Natural killer cell (primary cell): Measurements from ENCODE around the gene SLX4. TPM values are rescaled to one million over a fixed set of nuclear protein-coding genes. Genes with fewer than 3 reads are reported as not detected.
A peak's percentile ranks its signal among the peaks of the same experiment; 100 is the strongest.
"Not testable (repeated sequence)": the region's sequence is repeated elsewhere in the genome, so short reads cannot be mapped to it uniquely, and the experiment has no call there.

Experiments used
- ATAC-seq, 3 donors: fragments of 150-1000 bp in 2 of 3; fragments of 200-7000 bp in 1 of 3; cut with Tn5 transposase; 1 replicate in 1 of 3; 2 replicates in 2 of 3; pipeline ENCODE4 v1.10.0; 2021; ENCODE audit warnings: mild to moderate bottlenecking in 2 of 3, moderate library complexity in 2 of 3
- DNase-seq, 2 donors: peaks; one replicate each; pipeline versions ENCODE4 v3.0.0 to v3.0.0-alpha.2; 2013 to 2021; ENCODE audit warnings: mixed read lengths in 1 of 2
- H3K27ac ChIP-seq: one replicate; pipeline ENCODE4 v1.5.1; 2013; ENCODE audit warnings: mild to moderate bottlenecking, low read length
- H3K27me3 ChIP-seq: one replicate; pipeline ENCODE4 v1.6.1; 2013; ENCODE audit warnings: low read length; ENCODE audit not compliant: control insufficient read depth, insufficient read depth
- H3K36me3 ChIP-seq: one replicate; pipeline ENCODE4 v1.6.1; 2013; ENCODE audit warnings: low read length; ENCODE audit not compliant: control insufficient read depth, insufficient read depth
- H3K4me1 ChIP-seq: one replicate; pipeline ENCODE4 v1.6.1; 2013; ENCODE audit warnings: low read length; ENCODE audit not compliant: control insufficient read depth, insufficient read depth
- H3K4me3 ChIP-seq: one replicate; pipeline ENCODE4 v1.5.1; 2013; ENCODE audit warnings: low read length
- H3K9me3 ChIP-seq: one replicate; pipeline ENCODE4 v1.6.1; 2013; ENCODE audit warnings: low read length; ENCODE audit not compliant: control insufficient read depth, insufficient read depth
- H3K27ac Mint-ChIP-seq, 2 donors: one replicate each; pipeline ENCODE4 v1.8.0; 2022; ENCODE audit warnings: mild to moderate bottlenecking in 2 of 2, mixed read lengths in 2 of 2, moderate library complexity in 1 of 2
- H3K27me3 Mint-ChIP-seq, 2 donors: one replicate each; pipeline ENCODE4 v1.8.0; 2022; ENCODE audit warnings: low read depth in 2 of 2, mixed read lengths in 2 of 2
- H3K36me3 Mint-ChIP-seq: one replicate; pipeline ENCODE4 v1.8.0; 2022; ENCODE audit warnings: mixed read lengths
- H3K4me1 Mint-ChIP-seq, 2 donors: one replicate each; pipeline ENCODE4 v1.8.0; 2022; ENCODE audit warnings: mixed read lengths in 2 of 2
- H3K4me3 Mint-ChIP-seq: one replicate; pipeline ENCODE4 v1.8.0; 2022; ENCODE audit warnings: mild to moderate bottlenecking, moderate library complexity, mixed read lengths
- H3K9me3 Mint-ChIP-seq, 2 donors: one replicate each; pipeline ENCODE4 v1.8.0; 2022; ENCODE audit warnings: mixed read lengths in 2 of 2
- WGBS: methylation state at CpG from one replicate; pipeline ENCODE4 v1.1.7; 2013; ENCODE audit warnings: missing lambda C conversion rate; ENCODE audit not compliant: insufficient coverage; 5-methylcytosine and 5-hydroxymethylcytosine counted together
- intact Hi-C: fragments of 100-400 bp; cut with micrococcal nuclease; formaldehyde crosslinking; loops from one replicate; pipeline ENCODE4 v1.14.2; 2022
- total RNA-seq, 4 donors: library from RNA; stranded (reverse); fragments of 120-200 nt in 1 of 4; gene quantifications; one replicate each; pipeline versions ENCODE4 v1.2.3 to v1.2.4, GENCODE V29; 2013 to 2022
- TF ChIP-seq, protein P1 (sequence below): fragments of 200-600 bp; IDR thresholded peaks from one replicate; pipeline ENCODE4 v1.8.0; 2022; ENCODE audit warnings: antibody characterized with exemption

SLX4 gene
- total RNA-seq, 3 donors from 2014 or later (not counting 1 experiment from before 2014, with no cell fraction given), result 13.5 to 18.6 (median 15.5) TPM

DNA sequence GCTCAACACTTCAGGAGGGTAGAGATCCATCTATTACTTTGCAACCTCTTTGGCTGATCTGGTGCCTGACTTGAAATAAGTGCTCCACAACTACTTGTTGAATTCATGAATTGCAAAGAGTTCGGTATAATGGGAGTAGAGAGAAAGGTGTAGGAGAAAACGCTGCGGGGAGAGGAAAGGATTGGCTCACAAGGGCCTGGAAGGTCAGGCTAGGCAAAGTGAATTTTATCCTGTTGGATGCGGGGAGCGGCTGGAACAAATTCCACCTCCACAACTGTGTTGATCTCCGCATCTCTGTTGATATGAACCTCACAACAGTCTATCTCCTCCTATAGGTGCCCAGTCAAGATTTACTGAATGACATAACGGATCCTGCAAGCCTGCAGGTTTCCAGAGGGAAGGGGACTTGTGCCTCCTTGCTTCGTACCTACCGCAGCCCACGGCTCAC, 684 bp downstream of the SLX4 start:
- H3K4me1 Mint-ChIP-seq, result peaks cover 48 to 49% of the 10 kb centered on the region in 2 donors
- no peaks in the 10 kb centered on the region for H3K9me3 Mint-ChIP-seq
- H3K27me3 ChIP-seq, result no peaks in the 10 kb centered on the region
- H3K4me3 Mint-ChIP-seq, result peak overlapping the region; percentile 85
- no peaks in the 10 kb centered on the region for H3K9me3 ChIP-seq
- H3K27me3 Mint-ChIP-seq, result no peaks in the 10 kb centered on the region
- TF ChIP-seq, protein P1, sequence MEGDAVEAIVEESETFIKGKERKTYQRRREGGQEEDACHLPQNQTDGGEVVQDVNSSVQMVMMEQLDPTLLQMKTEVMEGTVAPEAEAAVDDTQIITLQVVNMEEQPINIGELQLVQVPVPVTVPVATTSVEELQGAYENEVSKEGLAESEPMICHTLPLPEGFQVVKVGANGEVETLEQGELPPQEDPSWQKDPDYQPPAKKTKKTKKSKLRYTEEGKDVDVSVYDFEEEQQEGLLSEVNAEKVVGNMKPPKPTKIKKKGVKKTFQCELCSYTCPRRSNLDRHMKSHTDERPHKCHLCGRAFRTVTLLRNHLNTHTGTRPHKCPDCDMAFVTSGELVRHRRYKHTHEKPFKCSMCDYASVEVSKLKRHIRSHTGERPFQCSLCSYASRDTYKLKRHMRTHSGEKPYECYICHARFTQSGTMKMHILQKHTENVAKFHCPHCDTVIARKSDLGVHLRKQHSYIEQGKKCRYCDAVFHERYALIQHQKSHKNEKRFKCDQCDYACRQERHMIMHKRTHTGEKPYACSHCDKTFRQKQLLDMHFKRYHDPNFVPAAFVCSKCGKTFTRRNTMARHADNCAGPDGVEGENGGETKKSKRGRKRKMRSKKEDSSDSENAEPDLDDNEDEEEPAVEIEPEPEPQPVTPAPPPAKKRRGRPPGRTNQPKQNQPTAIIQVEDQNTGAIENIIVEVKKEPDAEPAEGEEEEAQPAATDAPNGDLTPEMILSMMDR, result no peak
- no peaks in the 10 kb centered on the region for H3K36me3 Mint-ChIP-seq
- 6% methylated on average over 10 of the region's 10 CpGs for WGBS
- H3K4me1 ChIP-seq, result peaks cover 25% of the 10 kb centered on the region
- peak overlapping the region; percentile 92 for H3K4me3 ChIP-seq
- H3K27ac Mint-ChIP-seq, result peak overlapping the region; percentile 97 to 98
- intact Hi-C loops, result loop anchor here (1.0 to 5.0 kb wide), 3 partner anchors 31 to 507 kb away; partner anchors contain the start of gene ADCY9
- H3K27ac ChIP-seq, result peak overlapping the region; percentile 84
- H3K36me3 ChIP-seq, result no peaks in the 10 kb centered on the region
- DNase-seq (peak in 1 of 2 donors; percentile 45), ATAC-seq (no peak)

DNA sequence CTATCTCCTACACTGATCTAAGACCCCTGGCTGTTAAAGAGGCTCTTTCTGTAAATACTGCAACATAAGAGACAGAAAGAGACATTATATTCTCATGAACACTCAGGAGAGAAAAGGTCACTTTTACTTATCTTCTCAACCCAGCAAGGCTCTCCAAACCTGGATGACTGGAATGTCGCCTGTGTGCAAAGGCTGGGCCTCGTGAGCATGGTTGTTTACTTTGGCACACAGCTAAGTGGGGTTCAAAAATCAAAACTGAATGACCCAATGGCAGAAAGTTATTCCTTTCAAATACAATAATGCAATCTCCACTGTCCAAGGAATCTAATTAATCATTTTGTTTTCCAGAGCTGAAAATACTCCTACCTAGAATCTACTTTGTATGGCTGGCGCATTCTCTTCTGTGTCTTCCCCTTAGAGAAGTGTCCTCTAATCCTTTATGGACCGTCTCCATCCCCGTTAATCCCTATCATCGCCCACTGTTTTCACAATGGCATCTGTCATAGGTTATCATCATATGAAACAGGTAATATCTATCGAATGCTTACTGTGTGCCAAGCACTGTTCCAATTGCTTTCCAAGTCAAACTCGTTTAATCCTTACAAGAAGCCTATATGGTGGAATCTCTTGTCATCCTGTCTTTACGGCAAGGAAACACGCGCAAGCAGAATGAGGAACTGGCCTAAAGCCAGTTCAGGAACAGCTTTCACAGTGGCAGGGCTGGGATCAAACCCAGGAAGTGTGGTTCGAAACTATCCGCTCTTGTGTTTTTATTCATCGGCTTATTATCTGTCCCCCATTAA, 1.3 kb downstream of the SLX4 start:
- peak overlapping the region; percentile 92 for H3K4me3 ChIP-seq

DNA sequence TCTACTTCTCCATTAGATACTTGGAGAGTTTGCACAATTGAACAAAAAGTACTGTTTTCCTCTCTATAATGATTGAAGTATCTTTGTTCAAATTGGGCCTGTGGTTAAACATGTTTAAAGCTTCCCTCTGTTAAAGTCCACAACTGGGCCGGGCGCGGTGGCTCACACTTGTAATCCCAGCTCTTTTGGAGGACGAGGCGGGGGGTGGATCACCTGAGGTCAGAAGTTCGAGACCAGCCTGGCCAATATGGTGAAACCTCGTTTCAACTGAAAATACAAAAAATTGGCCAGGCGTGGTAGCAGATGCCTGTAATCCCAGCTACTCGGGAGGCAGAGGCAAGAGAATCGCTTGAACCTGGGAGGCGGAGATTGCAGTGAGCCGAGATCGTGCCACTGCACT, 2.4 kb downstream of the SLX4 start:
- H3K9me3 Mint-ChIP-seq, H3K36me3 ChIP-seq, H3K4me3 ChIP-seq, H3K27me3 Mint-ChIP-seq, ATAC-seq, H3K27ac Mint-ChIP-seq, H3K27me3 ChIP-seq, H3K9me3 ChIP-seq, intact Hi-C loops, DNase-seq, H3K27ac ChIP-seq, H3K36me3 Mint-ChIP-seq, H3K4me3 Mint-ChIP-seq: not testable (repeated sequence)
- H3K4me1 Mint-ChIP-seq, result peaks cover 34% of the 10 kb centered on the region in 2 donors
- H3K4me1 ChIP-seq, result peaks cover 25% of the 10 kb centered on the region
- WGBS, result 96% methylated on average over 12 of the region's 13 CpGs

More for the DNA sequence above, 1.3 kb downstream of the SLX4 start:
- no peak overlapping the region for H3K27ac ChIP-seq
- Mint-ChIP-seq H3K9me3 (no peaks in the 10 kb centered on the region), H3K4me3 (peak overlapping the region; percentile 85), H3K36me3 (no peaks in the 10 kb centered on the region), H3K4me1 (peaks cover 43% of the 10 kb centered on the region in 2 donors), H3K27ac (peak overlapping the region; percentile 97 to 98), H3K27me3 (no peaks in the 10 kb centered on the region)
- ATAC-seq (no peak), DNase-seq (peak in 1 of 2 donors; percentile 24)
- peaks cover 25% of the 10 kb centered on the region for H3K4me1 ChIP-seq
- no peaks in the 10 kb centered on the region for H3K27me3 ChIP-seq
- no peaks in the 10 kb centered on the region for H3K36me3 ChIP-seq
- intact Hi-C loops, result loop anchor here (5.0 kb wide), 2 partner anchors 267 to 507 kb away; partner anchors contain the start of gene ADCY9
- TF ChIP-seq, protein P1, result no peak
- WGBS, result 62% methylated on average over 14 of the region's 14 CpGs
- no peaks in the 10 kb centered on the region for H3K9me3 ChIP-seq

DNA sequence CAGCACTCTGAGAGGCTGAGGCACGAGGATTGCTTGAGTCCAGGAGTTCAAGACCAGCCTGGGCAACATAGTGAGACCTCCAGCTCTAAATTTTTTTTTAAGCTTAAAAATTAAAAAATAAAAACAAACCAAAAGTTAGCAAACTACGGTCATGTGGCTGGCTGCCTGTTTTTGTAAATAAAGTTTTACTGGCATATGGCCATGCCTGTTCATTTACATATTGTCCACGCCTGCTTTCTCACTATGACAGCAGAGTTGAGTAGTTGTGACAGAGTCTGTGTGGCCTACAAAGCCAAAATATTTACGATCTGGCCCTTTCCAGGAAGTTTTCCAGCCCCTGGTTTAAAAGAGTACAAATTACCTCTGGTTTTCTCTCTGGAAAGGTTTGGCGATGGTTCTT, 3.3 kb downstream of the SLX4 start:
- no peak overlapping the region for H3K4me3 ChIP-seq
- peaks cover 22% of the 10 kb centered on the region for H3K4me1 ChIP-seq
- no peaks in the 10 kb centered on the region for H3K27me3 Mint-ChIP-seq
- no peaks in the 10 kb centered on the region for H3K9me3 ChIP-seq
- ATAC-seq (no peak), DNase-seq (no peak)
- H3K36me3 Mint-ChIP-seq, result no peaks in the 10 kb centered on the region
- H3K27ac ChIP-seq, result no peak overlapping the region
- intact Hi-C loops, result no loop called here
- no peak overlapping the region for H3K27ac Mint-ChIP-seq
- H3K36me3 ChIP-seq, result peaks cover 6% of the 10 kb centered on the region
- TF ChIP-seq, protein P1, result no peak
- no peaks in the 10 kb centered on the region for H3K9me3 Mint-ChIP-seq
- peaks cover 27 to 29% of the 10 kb centered on the region in 2 donors for H3K4me1 Mint-ChIP-seq
- WGBS, result 90% methylated on average over 5 of the region's 5 CpGs
- H3K27me3 ChIP-seq, result no peaks in the 10 kb centered on the region
- no peak overlapping the region for H3K4me3 Mint-ChIP-seq
